Mucosa of gallbladder (tissue), 1 donor: ENCODE measurements around the gene SFPQ. TPM values are rescaled to one million over a fixed set of nuclear protein-coding genes. Genes with fewer than 3 reads are reported as not detected.
"Not testable (repeated sequence)": the region's sequence is repeated elsewhere in the genome, so short reads cannot be mapped to it uniquely, and the experiment has no call there.

ENCODE experiments used
- DNase-seq: peaks from one replicate; pipeline ENCODE4 v3.0.0-alpha.2; 2020; ENCODE audit warnings: low spot score
- total RNA-seq: library from RNA; stranded (reverse); gene quantifications from one replicate; pipeline ENCODE4 v1.2.1, GENCODE V29; 2021
- donor health status: DM: no; HTN: no; CAD: no.

Gene SFPQ
- total RNA-seq, 1 donor from 2014 or later: 164 TPM

- DNase-seq: no peak
Observed at GRCh38 chr1:35188578-35189392, 4.2 kb downstream of the SFPQ start.

- DNase-seq: no peak
Observed at GRCh38 chr1:35187816-35188342, 5.1 kb downstream of the SFPQ start.

- no peak for DNase-seq
Observed at GRCh38 chr1:35186239-35186638, 6.7 kb downstream of the SFPQ start.

- no peak for DNase-seq
Observed at GRCh38 chr1:35185200-35185599, 7.7 kb downstream of the SFPQ start.

GRCh38 chr1:35184495-35185199, 8.3 kb downstream of the SFPQ start:
- no peak for DNase-seq

GRCh38 chr1:35181790-35182455, 11.0 kb downstream of the SFPQ start:
- no peak for DNase-seq

- DNase-seq: no peak
Observed at GRCh38 chr1:35180776-35181374, 12.1 kb downstream of the SFPQ start.

- no peak for DNase-seq
Observed at GRCh38 chr1:35179908-35180307, 13.0 kb downstream of the SFPQ start.

- DNase-seq: no peak
Observed at GRCh38 chr1:35178874-35179380, 14.0 kb downstream of the SFPQ start.

- DNase-seq: no peak
Observed at GRCh38 chr1:35178295-35178695, 14.7 kb downstream of the SFPQ start.

- no peak for DNase-seq
Observed at GRCh38 chr1:35177237-35177786, 15.6 kb downstream of the SFPQ start.

GRCh38 chr1:35175602-35176001, 17.3 kb downstream of the SFPQ start:
- DNase-seq: no peak

- DNase-seq: no peak
Observed at GRCh38 chr1:35175098-35175576, 17.8 kb downstream of the SFPQ start.

GRCh38 chr1:35173909-35174540, 18.9 kb downstream of the SFPQ start:
- no peak for DNase-seq

GRCh38 chr1:35173491-35173890, 19.5 kb downstream of the SFPQ start:
- DNase-seq: no peak

- DNase-seq: no peak
Observed at GRCh38 chr1:35172022-35172421, 20.9 kb downstream of the SFPQ start.

GRCh38 chr1:35171579-35171978, 21.4 kb downstream of the SFPQ start:
- no peak for DNase-seq

- DNase-seq: no peak
Observed at GRCh38 chr1:35164893-35165292, 28.1 kb downstream of the SFPQ start.

GRCh38 chr1:35151220-35151619, 41.7 kb downstream of the SFPQ start:
- DNase-seq: no peak

- not testable (repeated sequence) for DNase-seq
Observed at GRCh38 chr1:35145892-35146549, 46.9 kb downstream of the SFPQ start.
